Measurements from ENCODE around the gene NEK5. TPM values are rescaled to one million over a fixed set of nuclear protein-coding genes. Genes with fewer than 3 reads are reported as not detected.

The NEK5 gene
- total and polyA plus RNA-seq, 2 donors (not counting 3 experiments of a cell fraction or from before 2014, with no cell fraction given), result 0.03 to 0.18 TPM

DNA sequence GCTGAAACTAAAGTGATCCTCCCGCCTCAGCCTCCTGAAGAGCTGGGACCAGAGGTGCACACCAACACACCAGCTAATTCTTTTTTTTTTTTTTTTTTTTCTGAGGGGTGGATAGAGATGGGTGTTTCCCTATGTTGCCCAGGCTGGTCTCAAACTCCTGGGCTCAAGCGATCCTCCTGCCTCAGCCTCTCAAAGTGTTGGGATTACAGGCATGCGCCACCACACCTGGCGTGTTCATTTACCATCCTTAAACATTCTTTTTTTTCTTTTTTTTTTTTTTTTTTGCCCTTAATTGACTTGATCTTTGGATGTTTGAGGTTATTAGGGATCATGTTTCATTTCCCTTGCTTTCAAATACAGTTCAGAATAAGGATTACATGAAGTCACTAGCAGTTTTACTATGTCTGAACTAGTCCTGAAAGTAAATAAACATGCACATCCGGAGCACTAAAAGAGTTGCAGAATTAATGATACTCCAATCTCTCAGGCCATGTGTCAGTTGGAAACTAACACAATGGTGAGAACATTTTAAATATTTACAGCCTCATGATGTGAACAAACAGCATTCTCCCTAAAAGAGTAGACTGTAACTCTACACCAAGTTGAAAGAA is 94.2 kb downstream of the NEK5 start:
- BruUV-seq (replicated peaks), result no TSS peak
- TF ChIP-seq POLR2A (IDR thresholded peaks at IDR 0.05; ENCODE audit: low read depth, low read length) (no peak), JUN (IDR thresholded peaks at IDR 0.05; ENCODE audit: borderline replicate concordance, insufficient read depth, insufficient read length, low read depth) (no peak), GATA2 (IDR thresholded peaks at IDR 0.05; ENCODE audit: insufficient read depth, insufficient read length, low read depth, low read length) (no peak), FOS (IDR thresholded peaks at IDR 0.05; ENCODE audit: borderline replicate concordance, insufficient read depth, low read length) (no peak), POLR2AphosphoS5 (IDR thresholded peaks at IDR 0.05; ENCODE audit: insufficient read depth, low read depth, low read length) (no peak), EZH2 (IDR thresholded peaks at IDR 0.05; ENCODE audit: borderline replicate concordance, low read depth, low read length, severe bottlenecking) (no peak), MYC (IDR thresholded peaks at IDR 0.05; ENCODE audit: low read depth, low read length) (no peak)
- TF ChIP-seq, protein P1, sequence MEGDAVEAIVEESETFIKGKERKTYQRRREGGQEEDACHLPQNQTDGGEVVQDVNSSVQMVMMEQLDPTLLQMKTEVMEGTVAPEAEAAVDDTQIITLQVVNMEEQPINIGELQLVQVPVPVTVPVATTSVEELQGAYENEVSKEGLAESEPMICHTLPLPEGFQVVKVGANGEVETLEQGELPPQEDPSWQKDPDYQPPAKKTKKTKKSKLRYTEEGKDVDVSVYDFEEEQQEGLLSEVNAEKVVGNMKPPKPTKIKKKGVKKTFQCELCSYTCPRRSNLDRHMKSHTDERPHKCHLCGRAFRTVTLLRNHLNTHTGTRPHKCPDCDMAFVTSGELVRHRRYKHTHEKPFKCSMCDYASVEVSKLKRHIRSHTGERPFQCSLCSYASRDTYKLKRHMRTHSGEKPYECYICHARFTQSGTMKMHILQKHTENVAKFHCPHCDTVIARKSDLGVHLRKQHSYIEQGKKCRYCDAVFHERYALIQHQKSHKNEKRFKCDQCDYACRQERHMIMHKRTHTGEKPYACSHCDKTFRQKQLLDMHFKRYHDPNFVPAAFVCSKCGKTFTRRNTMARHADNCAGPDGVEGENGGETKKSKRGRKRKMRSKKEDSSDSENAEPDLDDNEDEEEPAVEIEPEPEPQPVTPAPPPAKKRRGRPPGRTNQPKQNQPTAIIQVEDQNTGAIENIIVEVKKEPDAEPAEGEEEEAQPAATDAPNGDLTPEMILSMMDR (IDR thresholded peaks at IDR 0.05; ENCODE audit: extremely low read depth in 1 of 2, insufficient read depth in 1 of 2, low read depth in 1 of 2, low read length in 2 of 2), result no peak
- TF ChIP-seq, protein P2, sequence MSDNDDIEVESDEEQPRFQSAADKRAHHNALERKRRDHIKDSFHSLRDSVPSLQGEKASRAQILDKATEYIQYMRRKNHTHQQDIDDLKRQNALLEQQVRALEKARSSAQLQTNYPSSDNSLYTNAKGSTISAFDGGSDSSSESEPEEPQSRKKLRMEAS (IDR thresholded peaks at IDR 0.05; ENCODE audit: insufficient read depth, insufficient read length), result no peak
- no peak for FAIRE-seq
- POLR2A ChIA-PET, result no interaction called here
- H3K36me3 ChIP-seq (ENCODE audit: control insufficient read depth in 2 of 2, extremely low read depth in 1 of 2, insufficient read depth in 2 of 2, low read length in 2 of 2), result no peaks in the 10 kb centered on the region
- H2AFZ ChIP-seq (ENCODE audit: low read depth, low read length), result no peak overlapping the region
- CTCF ChIA-PET, result interaction anchor here (0.7 kb wide), 1 partner anchor 93 kb away, joined by 3 read pairs; no protein-coding TSS in a partner anchor
- no peaks in the 10 kb centered on the region for H3K9me1 ChIP-seq (replicated peaks; ENCODE audit: control insufficient read depth, extremely low read depth, insufficient read depth, low read length)
- dilution Hi-C loops (cut with MboI; ENCODE audit: extremely low pct_ligation_motif_present, low sequenced_read_pairs), result no loop called here
- H3K4me3 ChIP-seq (replicated peaks in 1 of 3; ENCODE audit: insufficient read depth in 1 of 3, low read depth in 1 of 3, low read length in 3 of 3), result no peak overlapping the region
- no peak overlapping the region for H3K27ac ChIP-seq (ENCODE audit: insufficient read depth, low read depth, low read length)
- DNase-seq (ENCODE audit: low read depth, low spot score), result peak; percentile 21
- H3K9ac ChIP-seq (replicated peaks; ENCODE audit: extremely low read depth, insufficient read depth, low read length), result no peak overlapping the region
- no peaks in the 10 kb centered on the region for H3K4me1 ChIP-seq (ENCODE audit: control insufficient read depth, extremely low read depth, insufficient read depth, low read length)
- intact Hi-C loops (cut with micrococcal nuclease), result no loop called here
- no peaks in the 10 kb centered on the region for H3K27me3 ChIP-seq (ENCODE audit: control insufficient read depth in 2 of 2, insufficient read depth in 2 of 2, low read length in 2 of 2)
- H4K20me1 ChIP-seq (replicated peaks; ENCODE audit: control insufficient read depth, extremely low read depth, insufficient read depth, low read length), result no peaks in the 10 kb centered on the region
- H3K79me2 ChIP-seq (ENCODE audit: control insufficient read depth, insufficient read depth, low read length), result no peaks in the 10 kb centered on the region
- H3K9me3 ChIP-seq (replicated peaks; ENCODE audit: control insufficient read depth, insufficient read depth, low read length), result no peaks in the 10 kb centered on the region
- H3K4me2 ChIP-seq (ENCODE audit: insufficient read depth, low read length), result no peak overlapping the region

Measured in endothelial cell of umbilical vein (primary cell).